Stimulated activated CD4-positive, alpha-beta T cell treated with anti-CD3 and anti-CD28 coated beads, Interleukin-4, amount 100 ng/mL, for 1 hour (primary cell): Measurements from ENCODE around the gene NSUN2.
"Not testable (repeated sequence)": the region's sequence is repeated elsewhere in the genome, so short reads cannot be mapped to it uniquely, and the experiment has no call there.

Source experiments
- DNase-seq: peaks from one replicate; pipeline ENCODE4 v3.0.0-alpha.2; 2020

NSUN2 gene

GRCh38 chr5:6632888-6633468, at the start of gene NSUN2, which contains the start of gene SRD5A1:
TSS of gene NSUN2 (minus strand) at chr5:6633044. CDS start at chr5:6632979, 65 bp downstream.
TSS of gene SRD5A1 (plus strand) at chr5:6633440. CDS start at chr5:6633577, 137 bp downstream.
- DNase-seq, result peak; percentile 92

GRCh38 chr5:6682239-6682638, 49.4 kb upstream of the NSUN2 start:
- no peak for DNase-seq

- DNase-seq, result no peak
Measured at GRCh38 chr5:6681682-6682081, 48.8 kb upstream of the NSUN2 start.

GRCh38 chr5:6680922-6681321, 48.1 kb upstream of the NSUN2 start:
- no peak for DNase-seq

- no peak for DNase-seq
Measured at GRCh38 chr5:6678385-6678784, 45.5 kb upstream of the NSUN2 start.

- no peak for DNase-seq
Measured at GRCh38 chr5:6676702-6677101, 43.9 kb upstream of the NSUN2 start.

GRCh38 chr5:6675784-6676491, 43.1 kb upstream of the NSUN2 start:
- DNase-seq, result no peak

- no peak for DNase-seq
Measured at GRCh38 chr5:6674886-6675285, 42.0 kb upstream of the NSUN2 start.

GRCh38 chr5:6674421-6674820, 41.6 kb upstream of the NSUN2 start:
- DNase-seq, result no peak

- no peak for DNase-seq
Measured at GRCh38 chr5:6673963-6674362, 41.1 kb upstream of the NSUN2 start.

- DNase-seq, result no peak
Measured at GRCh38 chr5:6673031-6673430, 40.2 kb upstream of the NSUN2 start.

GRCh38 chr5:6668717-6669116, 35.9 kb upstream of the NSUN2 start:
- not testable (repeated sequence) for DNase-seq

- DNase-seq, result no peak
Measured at GRCh38 chr5:6667648-6668047, 34.8 kb upstream of the NSUN2 start.

GRCh38 chr5:6666762-6667161, 33.9 kb upstream of the NSUN2 start:
- DNase-seq, result no peak

GRCh38 chr5:6660688-6661087, 27.8 kb upstream of the NSUN2 start:
- no peak for DNase-seq

GRCh38 chr5:6659941-6660684, 27.3 kb upstream of the NSUN2 start:
- no peak for DNase-seq

- DNase-seq, result no peak
Measured at GRCh38 chr5:6656680-6657079, 23.8 kb upstream of the NSUN2 start.

GRCh38 chr5:6655432-6655831, 22.6 kb upstream of the NSUN2 start:
- DNase-seq, result no peak

GRCh38 chr5:6652025-6652424, 19.2 kb upstream of the NSUN2 start:
- no peak for DNase-seq

GRCh38 chr5:6649681-6650080, 16.8 kb upstream of the NSUN2 start:
- DNase-seq, result no peak

- DNase-seq, result no peak
Measured at GRCh38 chr5:6649186-6649585, 16.3 kb upstream of the NSUN2 start.

GRCh38 chr5:6645571-6646362, 12.9 kb upstream of the NSUN2 start:
- DNase-seq, result not testable (repeated sequence)

- DNase-seq, result no peak
Measured at GRCh38 chr5:6644794-6645241, 12.0 kb upstream of the NSUN2 start.
